Lung (tissue), 12 donors: Measurements from ENCODE around the gene EI24. TPM values are rescaled to one million over a fixed set of nuclear protein-coding genes. Genes with fewer than 3 reads are reported as not detected.
"Not testable (repeated sequence)": the region's sequence is repeated elsewhere in the genome, so short reads cannot be mapped to it uniquely, and the experiment has no call there.

Source experiments
- ATAC-seq: fragments of 200-7000 bp; cut with Tn5 transposase; one replicate; pipeline ENCODE4 v1.9.1; 2020; ENCODE audit warnings: moderate number of reproducible peaks; ENCODE audit not compliant: insufficient read depth, low FRiP score
- DNase-seq, 3 donors: peaks; one replicate each; pipeline ENCODE4 v3.0.0-alpha.2; 2013 to 2017
- H3K27ac ChIP-seq, 2 donors: one replicate each; pipeline ENCODE4 v1.5.1; 2013; ENCODE audit warnings: mild to moderate bottlenecking in 2 of 2, moderate library complexity in 2 of 2, control low read depth in 1 of 2, inconsistent platforms in 1 of 2, low read depth in 1 of 2, low read length in 1 of 2
- H3K27me3 ChIP-seq, 3 donors: one replicate each; pipeline ENCODE4 v1.5.1; 2013; ENCODE audit warnings: low read length in 2 of 3; ENCODE audit not compliant: control insufficient read depth in 3 of 3, insufficient read depth in 3 of 3
- H3K36me3 ChIP-seq, 4 donors: one replicate each; pipeline ENCODE4 v1.5.1; 2013; ENCODE audit warnings: low read length in 4 of 4, mild to moderate bottlenecking in 1 of 4, moderate library complexity in 1 of 4; ENCODE audit not compliant: control insufficient read depth in 4 of 4, insufficient read depth in 4 of 4
- H3K4me1 ChIP-seq, 5 donors: one replicate each; pipeline ENCODE4 v1.5.1; 2013; ENCODE audit warnings: low read length in 5 of 5, mild to moderate bottlenecking in 2 of 5, moderate library complexity in 1 of 5; ENCODE audit not compliant: control insufficient read depth in 5 of 5, insufficient read depth in 5 of 5
- H3K4me3 ChIP-seq: one replicate; pipeline ENCODE4 v1.5.1; 2013; ENCODE audit warnings: mild to moderate bottlenecking, control low read depth, moderate library complexity
- H3K9ac ChIP-seq, 2 donors: one replicate each; pipeline ENCODE4 v1.5.1; 2013; ENCODE audit warnings: low read length in 2 of 2, control low read depth in 1 of 2; ENCODE audit not compliant: insufficient read depth in 1 of 2
- H3K9me3 ChIP-seq, 4 donors: one replicate each; pipeline ENCODE4 v1.5.1; 2013; ENCODE audit warnings: low read length in 3 of 4, mild to moderate bottlenecking in 1 of 4, moderate library complexity in 1 of 4; ENCODE audit not compliant: control insufficient read depth in 4 of 4, insufficient read depth in 3 of 4
- WGBS, 2 donors: extraction: QIAGEN DNeasy Blood & Tissue Kit; methylation state at CpG; one replicate each; pipeline ENCODE4 v1.1.7; 2013; 5-methylcytosine and 5-hydroxymethylcytosine counted together
- polyA plus RNA-seq, 2 donors: library from polyadenylated mRNA; stranded (reverse); fragments of 200-250 nt; gene quantifications; one replicate each; pipeline ENCODE4 v1.2.1, GENCODE V29; 2013
- total RNA-seq, 2 donors: library from RNA; depleted of rRNA in 1 of 2; stranded (reverse); fragments of >200 nt in 1 of 2; gene quantifications; one replicate each; pipeline ENCODE4 v1.2.1, GENCODE V29; 2014 to 2021
- TF ChIP-seq, protein P1 (sequence below): IDR thresholded peaks from 2 replicates; pipeline ENCODE4 v1.5.1; 2012; ENCODE audit warnings: mild to moderate bottlenecking; ENCODE audit errors: control extremely low read depth, extremely low read depth
- donor health status: control.
- donor health status: control.
- donor health status: Bipolar disorder and iron deficiency.
- donor health status: healthy.
- donor health status: DM: yes; HTN: yes; CAD: no.

Gene EI24
- total and polyA plus RNA-seq, 4 donors: 36.7 to 84.8 (median 67.3) TPM

DNA sequence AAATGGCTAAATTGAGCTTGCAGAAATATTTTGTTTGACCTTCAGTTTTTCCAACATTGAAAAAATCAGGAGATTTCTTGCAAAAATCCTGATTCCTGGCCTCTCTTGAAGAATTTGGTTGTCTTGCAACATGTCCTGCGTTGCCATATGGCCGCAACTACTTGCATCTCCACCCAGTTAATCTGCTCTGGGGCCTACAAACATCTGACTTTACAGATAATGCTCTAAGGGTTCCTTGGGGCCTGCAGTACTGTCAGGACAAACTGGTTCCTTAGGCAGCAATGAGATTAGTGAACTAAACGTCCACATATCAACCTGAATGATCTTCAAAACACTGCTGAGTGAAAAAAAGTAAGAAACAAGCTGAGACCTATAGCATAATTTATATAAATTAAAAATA is 36.6 kb upstream of the EI24 start:
- Histone ChIP-seq H3K27ac (no peak overlapping the region), H3K27me3 (no peaks in the 10 kb centered on the region), H3K4me1 (no peaks in the 10 kb centered on the region), H3K9me3 (no peaks in the 10 kb centered on the region), H3K4me3 (no peak overlapping the region), H3K9ac (no peak overlapping the region), H3K36me3 (no peaks in the 10 kb centered on the region)
- TF ChIP-seq, protein P1, sequence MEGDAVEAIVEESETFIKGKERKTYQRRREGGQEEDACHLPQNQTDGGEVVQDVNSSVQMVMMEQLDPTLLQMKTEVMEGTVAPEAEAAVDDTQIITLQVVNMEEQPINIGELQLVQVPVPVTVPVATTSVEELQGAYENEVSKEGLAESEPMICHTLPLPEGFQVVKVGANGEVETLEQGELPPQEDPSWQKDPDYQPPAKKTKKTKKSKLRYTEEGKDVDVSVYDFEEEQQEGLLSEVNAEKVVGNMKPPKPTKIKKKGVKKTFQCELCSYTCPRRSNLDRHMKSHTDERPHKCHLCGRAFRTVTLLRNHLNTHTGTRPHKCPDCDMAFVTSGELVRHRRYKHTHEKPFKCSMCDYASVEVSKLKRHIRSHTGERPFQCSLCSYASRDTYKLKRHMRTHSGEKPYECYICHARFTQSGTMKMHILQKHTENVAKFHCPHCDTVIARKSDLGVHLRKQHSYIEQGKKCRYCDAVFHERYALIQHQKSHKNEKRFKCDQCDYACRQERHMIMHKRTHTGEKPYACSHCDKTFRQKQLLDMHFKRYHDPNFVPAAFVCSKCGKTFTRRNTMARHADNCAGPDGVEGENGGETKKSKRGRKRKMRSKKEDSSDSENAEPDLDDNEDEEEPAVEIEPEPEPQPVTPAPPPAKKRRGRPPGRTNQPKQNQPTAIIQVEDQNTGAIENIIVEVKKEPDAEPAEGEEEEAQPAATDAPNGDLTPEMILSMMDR: no peak
- ATAC-seq (no peak), DNase-seq (no peak)
- WGBS, 2 donors: 75 to 90% methylated on average over 3 of the region's 3 CpGs

DNA sequence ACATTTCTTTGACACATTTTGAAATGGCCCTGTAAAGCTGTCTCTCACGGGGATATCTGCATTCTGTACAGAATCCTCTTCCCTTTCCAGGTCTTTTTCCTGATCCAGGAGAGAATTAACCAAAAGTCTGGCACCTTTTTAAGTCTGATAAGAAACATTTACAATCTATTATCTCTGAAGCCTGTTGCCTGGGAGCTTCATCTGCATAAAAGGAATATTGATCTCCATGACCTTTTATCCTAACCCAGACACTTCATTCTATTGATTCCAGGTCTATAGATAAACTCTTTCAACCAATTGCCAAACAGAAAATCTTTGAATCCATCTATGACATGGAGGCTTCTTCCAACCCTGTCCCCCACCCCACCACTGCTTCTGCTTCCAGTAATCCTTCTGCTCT is 33.7 kb upstream of the EI24 start:
- no peaks in the 10 kb centered on the region for H3K36me3 ChIP-seq
- H3K4me3 ChIP-seq: no peak overlapping the region
- no peak overlapping the region for H3K9ac ChIP-seq
- H3K9me3 ChIP-seq: no peaks in the 10 kb centered on the region
- 67 to 68% methylated on average over 1 of the region's 1 CpG for WGBS, 2 donors
- ATAC-seq (no peak), DNase-seq (no peak)
- H3K27me3 ChIP-seq: no peaks in the 10 kb centered on the region
- TF ChIP-seq, protein P1: no peak
- H3K27ac ChIP-seq: no peak overlapping the region
- H3K4me1 ChIP-seq: no peaks in the 10 kb centered on the region

DNA sequence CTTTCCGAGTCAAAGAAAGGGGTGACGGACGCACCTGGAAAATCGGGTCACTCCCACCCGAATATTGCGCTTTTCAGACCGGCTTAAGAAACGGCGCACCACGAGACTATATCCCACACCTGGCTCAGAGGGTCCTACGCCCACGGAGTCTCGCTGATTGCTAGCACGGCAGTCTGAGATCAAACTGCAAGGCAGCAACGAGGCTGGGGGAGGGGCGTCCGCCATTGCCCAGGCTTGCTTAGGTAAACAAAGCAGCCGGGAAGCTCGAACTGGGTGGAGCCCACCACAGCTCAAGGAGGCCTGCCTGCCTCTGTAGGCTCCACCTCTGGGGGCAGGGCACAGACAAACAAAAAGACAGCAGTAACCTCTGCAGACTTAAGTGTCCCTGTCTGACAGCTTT is 32.4 kb upstream of the EI24 start:
- ATAC-seq, DNase-seq, H3K9ac ChIP-seq: not testable (repeated sequence)

DNA sequence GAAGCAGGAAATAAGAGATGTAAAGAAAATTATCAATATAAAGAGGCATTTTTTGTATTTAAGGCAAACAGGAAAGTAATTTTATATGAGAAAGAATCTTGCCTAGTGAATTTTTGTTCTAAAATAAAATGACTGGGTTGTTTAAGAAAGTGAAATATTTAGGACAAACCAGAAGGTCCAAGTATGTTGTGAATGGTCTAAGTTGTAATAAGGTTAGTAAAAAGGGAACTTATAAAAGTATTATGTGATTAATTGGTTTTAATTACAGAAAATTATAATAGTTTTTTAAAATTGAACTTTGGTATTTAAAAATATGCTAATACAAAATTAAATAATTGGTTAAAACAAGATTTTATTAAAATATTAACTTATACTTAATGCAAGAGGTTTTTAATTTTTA is 26.6 kb upstream of the EI24 start:
- Histone ChIP-seq H3K36me3 (no peaks in the 10 kb centered on the region), H3K9ac (no peak overlapping the region), H3K9me3 (no peaks in the 10 kb centered on the region), H3K27me3 (no peaks in the 10 kb centered on the region), H3K4me1 (no peaks in the 10 kb centered on the region), H3K4me3 (no peak overlapping the region), H3K27ac (no peak overlapping the region)
- DNase-seq (no peak), ATAC-seq (no peak)
- TF ChIP-seq, protein P1: no peak

More for the DNA sequence above, 32.4 kb upstream of the EI24 start:
- WGBS, 2 donors: 71 to 77% methylated on average over 5 to 10 of the region's 19 CpGs
- not testable (repeated sequence) for H3K27ac ChIP-seq, H3K4me1 ChIP-seq, H3K36me3 ChIP-seq, H3K9me3 ChIP-seq, H3K27me3 ChIP-seq, H3K4me3 ChIP-seq
